Right lobe of liver (tissue), 6 donors: ENCODE data around the gene DCAF6. TPM values are rescaled to one million over a fixed set of nuclear protein-coding genes. Genes with fewer than 3 reads are reported as not detected.
A peak's percentile ranks its signal among the peaks of the same experiment; 100 is the strongest.
"Not testable (repeated sequence)": the region's sequence is repeated elsewhere in the genome, so short reads cannot be mapped to it uniquely, and the experiment has no call there.

ENCODE experiments used
- ATAC-seq, 4 donors: fragments of 200-7000 bp; cut with Tn5 transposase; one replicate each; pipeline ENCODE4 v1.9.1; 2020; ENCODE audit warnings: mild to moderate bottlenecking in 4 of 4, moderate library complexity in 4 of 4
- DNase-seq, 3 donors: peaks; one replicate each; pipeline ENCODE4 v3.0.0-alpha.2; 2020
- H3K27ac ChIP-seq, 3 donors: fragments of 200-600 bp; one replicate each; pipeline ENCODE4 v1.8.0; 2022
- H3K27me3 ChIP-seq, 2 donors: fragments of 200-600 bp; one replicate each; pipeline ENCODE4 v1.8.0; 2022
- H3K36me3 ChIP-seq, 4 donors: fragments of 200-600 bp; sonication (generic) in 1 of 4; one replicate each; pipeline versions ENCODE4 v1.5.1 to v1.8.0; 2017 to 2022; ENCODE audit warnings: control low read depth in 1 of 4
- H3K4me1 ChIP-seq, 4 donors: fragments of 200-600 bp; sonication (generic) in 1 of 4; one replicate each; pipeline versions ENCODE4 v1.5.1 to v1.8.0; 2017 to 2022; ENCODE audit warnings: control low read depth in 1 of 4
- H3K4me3 ChIP-seq, 3 donors: fragments of 200-600 bp; one replicate each; pipeline ENCODE4 v1.8.0; 2022
- H3K9me3 ChIP-seq, 4 donors: fragments of 200-600 bp; sonication (generic) in 1 of 4; one replicate each; pipeline versions ENCODE4 v1.5.1 to v1.8.0; 2017 to 2022; ENCODE audit warnings: control low read depth in 1 of 4
- CTCF ChIP-seq, 4 donors: fragments of 200-600 bp in 3 of 4; fragments of 450-650 bp in 1 of 4; IDR thresholded peaks; one replicate each; pipeline versions ENCODE4 v1.5.1 to v1.8.0; 2016 to 2022; ENCODE audit warnings: antibody characterized with exemption in 4 of 4, mild to moderate bottlenecking in 2 of 4
- POLR2A ChIP-seq: fragments of 450-650 bp; IDR thresholded peaks from one replicate; pipeline ENCODE4 v1.6.1; 2017; ENCODE audit warnings: antibody characterized with exemption, mild to moderate bottlenecking
- WGBS: methylation state at CpG from one replicate; pipeline ENCODE4 v1.1.6; 2018; ENCODE audit warnings: low coverage, low lambda C conversion rate; ENCODE audit not compliant: insufficient coverage; ENCODE audit errors: missing lambda C conversion rate; 5-methylcytosine and 5-hydroxymethylcytosine counted together
- intact Hi-C, 2 donors: fragments of 100-400 bp; cut with DNase I; formaldehyde crosslinking; loops; one replicate each; pipeline versions ENCODE4 v1.11.2 to v1.14.1; 2022
- total RNA-seq, 6 experiments: library from RNA; depleted of rRNA in 2 of 6; stranded (reverse); fragments of >200 nt in 2 of 6; fragmentation: NEBNext Ultra II Directional in 3 of 6; extraction: Animal tissue kit (Norgen Biotek cat#: 25700) in 3 of 6; gene quantifications; one replicate each; pipeline versions ENCODE4 v1.1.0 to v1.2.4, GENCODE V29; 2016 to 2023
- donor health status: DM: no; HTN: yes; CAD: no.
- donor health status: DM: no; HTN: no; CAD: no.
- donor health status: DM: no; HTN: no; CAD: no.
- donor health status: DM: no; HTN: yes; CAD: no.
- donor health status: DM: no; HTN: yes; CAD: no.

DCAF6 gene
- total RNA-seq, 6 experiments from 2014 or later: 35.8 to 65.9 (median 48.8) TPM

DNA sequence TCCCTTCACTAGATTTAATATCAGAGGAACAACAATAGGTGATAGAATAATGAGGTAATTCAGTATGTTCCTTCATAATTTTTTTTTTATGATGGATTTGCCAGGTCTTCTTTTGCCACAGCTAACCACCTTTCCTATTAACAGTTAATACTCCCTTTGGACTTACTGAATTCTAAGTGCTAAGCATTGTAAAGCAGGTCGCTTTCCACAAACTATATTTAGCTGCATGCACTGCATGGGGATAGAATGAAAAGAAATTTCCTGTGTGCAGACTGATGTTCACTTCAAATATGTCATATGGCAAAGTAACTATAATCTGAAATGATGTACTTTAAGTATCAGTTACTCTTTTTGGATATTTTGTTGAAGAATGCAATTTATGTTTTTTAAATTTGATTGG, 114.4 kb downstream of the DCAF6 start:
- Histone ChIP-seq H3K9me3 (no peaks in the 10 kb centered on the region), H3K27me3 (no peaks in the 10 kb centered on the region), H3K4me3 (no peak overlapping the region), H3K36me3 (peaks cover 0 to 14% (median 7%) of the 10 kb centered on the region in 4 donors), H3K27ac (no peak overlapping the region), H3K4me1 (peaks cover 0 to 2% (median 0%) of the 10 kb centered on the region in 4 donors)
- TF ChIP-seq POLR2A: no peak
- TF ChIP-seq CTCF (IDR thresholded peaks at IDR 0.05): no peak
- WGBS: 88% methylated on average over 1 of the region's 1 CpG
- intact Hi-C loops: no loop called here
- DNase-seq (no peak), ATAC-seq (no peak)

DNA sequence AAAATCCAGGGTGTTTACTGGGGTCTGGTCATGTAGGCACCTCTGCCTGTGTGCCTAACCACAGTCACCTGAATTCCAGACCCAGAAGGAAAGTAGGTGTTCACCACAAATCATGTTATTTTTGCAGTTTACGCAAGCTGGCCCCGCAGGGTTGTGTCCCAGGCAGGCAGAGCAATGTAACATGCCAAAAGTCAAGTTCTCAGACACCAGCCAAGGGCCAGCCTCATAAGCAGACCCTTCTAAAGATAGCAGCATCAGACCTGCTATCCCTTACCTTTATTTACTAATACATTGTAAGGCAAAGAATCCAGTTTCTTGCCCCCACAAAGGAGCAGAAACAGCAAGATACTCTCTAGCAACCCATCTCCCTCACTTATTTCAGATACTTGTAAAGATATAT, 117.2 kb downstream of the DCAF6 start:
- peaks cover 0 to 6% (median 4%) of the 10 kb centered on the region in 4 donors for H3K36me3 ChIP-seq
- H3K4me1 ChIP-seq: peaks cover 0 to 2% (median 0%) of the 10 kb centered on the region in 4 donors
- H3K27ac ChIP-seq: no peak overlapping the region
- no peaks in the 10 kb centered on the region for H3K27me3 ChIP-seq
- H3K4me3 ChIP-seq: no peak overlapping the region
- 70% methylated on average over 2 of the region's 2 CpGs for WGBS
- ATAC-seq: peak in 2 of 4 donors; percentile 14 to 29
- H3K9me3 ChIP-seq: no peaks in the 10 kb centered on the region
- TF ChIP-seq CTCF (IDR thresholded peaks at IDR 0.05) (no peak), POLR2A (no peak)
- intact Hi-C loops: no loop called here
- no peak for DNase-seq

- Histone ChIP-seq H3K4me3 (no peak overlapping the region), H3K27ac (no peak overlapping the region), H3K36me3 (peaks cover 0 to 6% (median 4%) of the 10 kb centered on the region in 4 donors), H3K9me3 (no peaks in the 10 kb centered on the region), H3K4me1 (peaks cover 0 to 2% (median 0%) of the 10 kb centered on the region in 4 donors), H3K27me3 (no peaks in the 10 kb centered on the region)
- peak; percentile 50 to 71 (median 58) for ATAC-seq
- TF ChIP-seq POLR2A: no peak
- DNase-seq: no peak
- intact Hi-C loops: no loop called here
- 60% methylated on average over 3 of the region's 3 CpGs for WGBS
Measured at GRCh38 chr1:168054117-168054516, 117.6 kb downstream of the DCAF6 start.

DNA sequence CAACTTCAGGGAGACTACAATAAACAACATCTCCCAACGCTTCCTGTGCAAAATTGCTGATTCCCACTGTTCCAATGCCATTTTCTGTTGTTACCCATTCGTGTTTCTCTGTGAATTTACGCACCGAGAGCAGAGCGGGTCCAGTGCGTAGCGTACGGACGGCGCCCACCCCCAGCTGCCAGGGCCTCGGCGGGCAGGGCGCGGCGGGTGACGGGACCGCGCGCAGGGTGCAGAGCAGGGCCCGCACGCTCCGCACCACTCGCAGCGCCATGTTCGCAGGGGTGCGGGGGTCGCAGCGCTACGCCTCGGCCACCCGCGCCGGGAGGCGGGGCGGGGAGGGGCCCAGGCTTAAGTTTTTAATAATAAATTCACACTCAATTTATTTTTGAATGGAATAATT, 119.7 kb downstream of the DCAF6 start:
- DNase-seq, H3K27me3 ChIP-seq, H3K4me1 ChIP-seq, H3K36me3 ChIP-seq, intact Hi-C loops, H3K27ac ChIP-seq, H3K9me3 ChIP-seq, H3K4me3 ChIP-seq: not testable (repeated sequence)
- 83% methylated on average over 27 of the region's 35 CpGs for WGBS
- peak; percentile 68 to 83 (median 72) for ATAC-seq

- no peaks in the 10 kb centered on the region for H3K9me3 ChIP-seq
- no peak overlapping the region for H3K4me3 ChIP-seq
- TF ChIP-seq CTCF (IDR thresholded peaks at IDR 0.05) (no peak), POLR2A (no peak)
- intact Hi-C loops: no loop called here
- no peak for ATAC-seq
- no peaks in the 10 kb centered on the region for H3K27me3 ChIP-seq
- 90% methylated on average over 1 of the region's 1 CpG for WGBS
- DNase-seq: no peak
- peaks cover 0 to 2% (median 0%) of the 10 kb centered on the region in 4 donors for H3K4me1 ChIP-seq
- H3K36me3 ChIP-seq: peaks cover 0 to 6% (median 4%) of the 10 kb centered on the region in 4 donors
- H3K27ac ChIP-seq: no peak overlapping the region
Measured at GRCh38 chr1:168057355-168057754, 120.9 kb downstream of the DCAF6 start.

DNA sequence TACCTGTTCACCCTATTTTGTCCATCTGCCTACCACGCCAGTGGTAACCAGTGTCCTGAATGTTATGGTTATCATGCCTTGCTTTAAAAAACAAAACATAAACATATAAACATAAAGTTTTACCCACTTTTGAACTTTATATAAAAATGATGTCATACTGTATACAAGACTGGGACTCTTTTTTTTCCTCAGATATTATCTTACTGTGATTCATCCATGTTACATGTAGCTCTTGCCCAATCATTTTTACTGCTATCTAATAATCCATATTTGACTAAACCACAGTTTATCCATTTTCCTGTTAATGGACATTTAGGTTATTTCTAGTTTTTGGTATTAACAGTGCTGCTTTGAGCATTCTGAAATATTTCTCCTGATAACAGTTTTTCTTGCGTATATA, 121.4 kb downstream of the DCAF6 start:
- WGBS: 100% methylated on average over 2 of the region's 2 CpGs
- H3K9me3 ChIP-seq: no peaks in the 10 kb centered on the region
- no peak overlapping the region for H3K27ac ChIP-seq
- no peak for DNase-seq
- H3K36me3 ChIP-seq: peaks cover 0 to 6% (median 2%) of the 10 kb centered on the region in 4 donors
- TF ChIP-seq POLR2A: no peak
- TF ChIP-seq CTCF (IDR thresholded peaks at IDR 0.05): no peak
- H3K4me3 ChIP-seq: no peak overlapping the region
- H3K4me1 ChIP-seq: peaks cover 0 to 2% (median 0%) of the 10 kb centered on the region in 4 donors
- no peaks in the 10 kb centered on the region for H3K27me3 ChIP-seq
- intact Hi-C loops: no loop called here
- ATAC-seq: peak in 1 of 4 donors; percentile 17
